GM21717 (cell line): ENCODE measurements around the gene HTT-AS.

Source experiments
- ATAC-seq: cut with Tn5 transposase; IDR thresholded peaks from one replicate; pipeline ENCODE4 v1.9.1; 2021; ENCODE audit warnings: mild to moderate bottlenecking, moderate library complexity; ENCODE audit not compliant: unreplicated experiment

The HTT-AS gene

DNA sequence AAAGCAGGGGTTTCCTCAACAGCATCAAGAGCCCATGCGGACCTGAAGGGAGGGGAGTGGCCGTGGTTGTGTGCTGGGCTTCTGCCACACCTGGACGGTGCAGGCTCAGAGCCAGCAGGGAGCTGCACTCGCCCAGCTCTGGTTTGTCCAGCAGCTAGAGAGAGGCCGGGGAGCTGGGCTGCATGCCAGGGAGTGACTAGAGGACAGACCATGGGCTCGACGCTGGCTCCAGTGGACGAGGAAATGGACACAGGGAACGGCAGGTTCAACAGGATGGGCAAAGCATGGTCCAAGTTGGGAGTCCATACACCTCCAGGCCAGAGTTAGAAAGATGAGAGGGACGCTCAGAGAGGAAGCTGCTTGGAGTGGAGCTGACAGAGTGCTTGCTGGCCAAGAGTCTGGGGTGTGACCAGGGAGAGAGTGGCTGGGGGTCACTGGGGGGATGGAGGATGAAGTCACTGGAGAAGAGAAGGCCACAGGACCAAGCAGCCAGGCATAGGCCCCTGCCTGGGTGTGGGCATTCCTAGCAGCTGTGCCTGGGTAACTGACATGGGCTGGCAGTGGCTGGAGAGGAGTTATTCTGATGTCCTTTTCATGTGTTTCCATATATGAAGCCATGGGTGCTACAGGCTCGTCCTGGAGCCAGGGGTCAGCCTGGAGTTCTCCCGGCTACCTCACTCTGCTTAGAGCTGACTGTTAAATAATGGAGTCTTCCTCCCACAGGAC is 42.8 kb downstream of the HTT-AS start:
- no peak for ATAC-seq

DNA sequence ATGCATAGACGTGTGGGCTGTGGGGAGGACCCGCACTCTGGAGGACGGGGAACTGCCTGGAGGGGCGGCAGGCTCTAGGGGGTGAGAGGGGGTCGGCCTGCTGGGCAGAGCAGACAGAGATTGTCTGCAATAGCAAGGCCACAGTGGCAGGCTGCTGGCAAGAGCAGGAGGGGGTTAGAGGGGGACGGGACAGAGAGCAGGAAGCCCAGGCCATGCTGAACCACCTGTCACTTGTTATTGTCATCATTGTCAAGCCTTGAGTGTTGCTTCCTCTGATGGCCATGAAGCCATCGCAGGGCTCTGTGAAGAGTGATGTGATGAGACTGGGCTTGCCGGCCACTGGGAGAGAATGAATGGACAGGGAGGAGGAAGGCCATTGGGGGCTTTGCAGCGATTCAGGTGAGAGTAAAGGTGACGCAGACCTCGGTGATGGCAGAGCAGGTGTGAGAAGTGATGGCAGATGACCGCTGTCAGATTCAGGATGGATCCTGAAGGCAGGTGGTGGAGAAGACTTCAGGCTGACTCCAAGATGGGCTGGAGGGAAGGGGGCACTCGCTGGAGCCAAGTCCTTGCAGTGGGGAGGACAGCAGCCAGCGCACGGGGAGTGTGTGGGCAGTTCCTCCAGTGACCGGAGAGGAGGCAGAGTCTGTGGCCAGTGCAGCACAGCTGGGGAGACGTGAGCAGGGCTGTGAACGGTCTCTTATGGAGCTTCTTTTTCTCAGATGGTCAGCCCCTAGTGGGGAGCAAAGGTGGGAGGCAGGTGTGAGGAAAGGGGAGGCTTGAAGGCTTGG is 43.6 kb downstream of the HTT-AS start:
- ATAC-seq, result no peak

DNA sequence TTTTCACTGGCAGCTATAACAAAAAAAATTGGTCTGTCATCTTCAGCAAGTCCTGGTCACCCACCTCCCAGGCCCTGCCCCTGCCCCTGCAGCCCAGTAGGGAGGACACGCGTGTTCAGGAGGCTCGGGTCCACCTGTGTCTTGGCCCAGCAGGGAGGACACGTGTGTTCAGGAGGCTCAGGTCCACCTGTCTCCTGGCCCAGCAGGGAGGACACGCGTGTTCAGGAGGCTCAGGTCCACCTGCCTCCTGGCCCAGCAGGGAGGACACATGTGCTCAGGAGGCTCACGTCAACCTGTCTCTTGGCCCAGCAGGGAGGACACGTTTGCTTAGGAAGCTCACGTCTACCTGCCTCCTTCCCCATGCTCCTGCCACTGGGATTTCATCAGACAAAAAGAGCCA is 44.9 kb downstream of the HTT-AS start:
- ATAC-seq, result no peak

DNA sequence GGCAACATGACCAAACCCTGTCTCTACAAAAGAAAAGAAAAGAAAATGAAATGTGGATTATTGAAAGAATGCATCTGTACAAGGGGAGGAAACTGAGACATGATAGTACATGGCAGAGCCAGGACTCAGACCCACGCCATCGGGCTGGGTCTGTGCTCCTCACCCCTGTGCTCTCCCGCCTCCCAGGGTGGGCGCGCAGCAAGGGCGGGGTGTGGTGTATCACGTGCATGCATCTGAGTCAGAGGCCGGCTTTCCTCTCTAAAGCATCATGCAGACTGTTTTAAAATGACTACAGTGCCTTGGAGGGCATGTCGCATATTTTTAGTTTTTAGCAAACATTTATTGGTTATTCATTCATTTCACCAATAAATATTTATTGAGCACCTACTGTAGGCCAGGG is 47.8 kb downstream of the HTT-AS start:
- no peak for ATAC-seq

DNA sequence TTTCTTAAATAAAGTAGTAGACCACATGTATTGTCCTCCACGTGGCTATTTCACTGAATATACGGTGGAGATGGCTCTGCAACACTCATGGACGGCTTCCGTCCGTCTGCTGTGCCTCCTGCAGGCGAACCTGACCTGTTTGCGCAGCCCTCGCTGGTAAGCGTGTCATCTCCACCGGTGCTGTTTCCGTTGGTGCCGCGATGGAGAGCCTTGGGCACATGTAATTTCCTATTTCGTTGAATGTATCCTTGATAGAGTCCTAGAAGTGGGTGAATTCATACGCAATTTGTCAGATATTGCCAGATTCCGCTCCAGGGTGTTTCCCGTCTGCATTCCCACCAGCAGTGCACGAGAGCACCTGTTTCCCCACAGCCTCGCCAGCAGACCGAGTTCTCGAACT is 48.5 kb downstream of the HTT-AS start:
- no peak for ATAC-seq

DNA sequence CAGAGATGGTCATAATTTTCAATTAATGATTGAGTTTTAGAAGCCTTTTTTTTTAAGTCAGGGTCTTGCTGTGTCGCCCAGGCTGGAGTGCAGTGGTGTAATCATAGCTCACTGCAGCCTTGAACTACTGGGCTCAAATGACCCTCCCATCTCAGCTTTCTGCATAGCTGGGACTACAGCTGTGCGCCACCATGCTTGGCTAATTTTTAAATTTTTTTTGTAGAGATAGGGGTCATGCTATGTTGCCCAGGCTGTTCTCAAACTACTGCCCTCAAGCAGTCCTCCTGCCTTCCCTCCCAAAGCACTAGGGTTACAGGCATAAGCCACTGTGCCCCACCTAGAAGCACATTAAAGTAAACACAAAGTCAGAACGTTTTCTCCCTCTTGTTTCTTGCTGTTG is 51.7 kb downstream of the HTT-AS start:
- ATAC-seq, result no peak

DNA sequence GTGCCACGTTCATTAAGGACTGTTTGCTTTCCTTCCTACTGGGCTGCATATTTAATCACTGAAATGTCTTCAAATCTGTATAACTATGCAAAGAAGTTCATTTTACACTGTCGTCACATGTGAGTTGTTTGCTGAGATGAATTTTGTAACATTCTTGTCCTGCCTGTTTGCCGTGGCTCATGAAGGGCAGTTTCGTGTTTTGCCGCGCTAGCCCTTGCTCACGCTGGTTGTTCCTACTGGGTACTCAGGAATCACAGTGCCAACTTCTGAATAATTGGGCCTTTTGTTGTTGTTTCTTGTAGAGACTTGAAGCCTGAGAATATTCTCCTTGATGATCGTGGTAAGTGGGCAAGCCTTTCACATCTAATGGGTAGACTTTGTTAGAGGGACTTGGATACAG is 52.2 kb downstream of the HTT-AS start:
- ATAC-seq, result no peak

DNA sequence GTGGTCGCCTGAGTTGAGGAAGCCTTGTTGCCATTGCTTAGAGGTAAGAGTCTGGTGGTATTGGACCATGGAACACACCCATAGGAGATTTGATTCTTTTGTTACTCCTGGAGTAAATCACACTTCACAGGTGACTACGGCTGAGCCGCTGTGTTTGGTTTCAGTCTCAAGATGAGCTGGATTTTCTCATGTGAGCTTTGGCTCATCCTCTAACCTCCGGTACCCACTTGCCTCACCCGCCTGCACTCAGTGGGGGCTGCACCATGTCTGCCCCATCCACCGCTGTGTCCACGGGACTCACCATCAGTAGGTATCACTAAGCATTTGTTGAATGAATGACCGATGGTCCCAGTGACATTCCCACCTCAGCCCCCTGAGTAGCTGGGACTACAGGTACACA is 52.7 kb downstream of the HTT-AS start:
- no peak for ATAC-seq

DNA sequence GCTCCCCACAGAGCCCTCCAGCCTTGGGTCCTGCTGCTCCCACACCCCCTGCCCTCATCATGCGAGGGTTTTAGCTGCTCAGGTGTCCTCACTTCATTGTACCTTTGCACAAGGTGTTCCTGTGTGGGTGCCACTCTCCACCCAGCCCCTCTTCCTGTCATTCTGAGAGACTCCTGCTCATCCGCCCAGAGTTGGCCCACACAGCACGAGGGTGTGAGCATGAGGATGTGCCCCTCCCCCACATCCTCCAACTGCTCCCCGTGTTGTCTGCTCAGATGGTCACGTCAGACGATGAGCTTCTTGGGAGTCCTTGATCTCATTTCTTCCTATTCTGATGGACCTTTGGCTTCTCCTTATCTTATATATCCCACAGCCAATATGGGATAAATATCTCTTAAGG is 53.2 kb downstream of the HTT-AS start:
- ATAC-seq, result no peak

DNA sequence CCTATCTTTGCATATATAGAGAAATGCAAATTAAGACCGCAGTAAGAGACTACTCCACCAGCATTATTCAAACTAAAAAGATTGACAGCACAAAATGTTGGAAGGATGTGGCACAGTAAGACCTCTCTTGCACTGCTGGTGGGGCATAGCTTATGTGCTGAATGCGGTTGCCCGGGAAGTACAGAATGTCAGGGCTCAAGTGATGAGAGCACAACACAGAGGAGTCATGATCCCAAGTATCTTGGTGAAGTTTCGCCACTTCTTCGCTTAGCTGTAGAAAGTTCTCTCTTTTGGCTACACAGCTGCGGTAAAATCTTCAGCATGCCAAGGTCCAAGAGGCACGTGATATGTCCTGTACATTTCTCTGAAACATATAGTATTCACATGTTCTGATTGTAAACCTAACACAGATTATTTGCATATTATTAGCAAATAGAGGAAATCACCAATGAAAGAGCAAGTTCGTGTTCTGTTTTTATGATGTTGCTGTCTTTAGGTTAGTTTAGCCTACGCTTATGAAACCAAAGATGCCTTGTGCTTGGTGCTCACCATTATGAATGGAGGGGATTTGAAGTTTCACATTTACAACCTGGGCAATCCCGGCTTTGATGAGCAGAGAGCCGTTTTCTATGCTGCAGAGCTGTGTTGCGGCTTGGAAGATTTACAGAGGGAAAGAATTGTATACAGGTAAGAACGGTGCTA is 55.0 kb downstream of the HTT-AS start:
- ATAC-seq, result no peak

DNA sequence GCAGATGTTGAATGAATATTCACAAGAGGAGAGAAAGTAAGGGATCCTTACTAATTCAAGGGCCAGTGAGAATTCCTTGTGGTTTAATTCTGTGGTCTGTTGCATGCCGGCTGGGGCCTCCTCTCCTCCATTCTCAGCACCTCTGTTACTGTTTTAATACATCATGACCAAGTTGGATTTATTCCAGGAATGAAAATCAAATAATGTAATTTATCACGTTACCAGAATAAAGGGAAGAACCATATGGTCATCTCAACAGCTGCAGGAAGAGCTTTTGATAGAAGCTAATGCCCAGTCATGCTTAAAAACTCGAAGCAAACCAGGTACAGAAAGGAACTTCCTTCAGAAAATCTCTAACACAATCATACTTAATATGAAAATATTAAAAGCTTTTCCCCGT is 56.8 kb downstream of the HTT-AS start:
- ATAC-seq, result no peak

DNA sequence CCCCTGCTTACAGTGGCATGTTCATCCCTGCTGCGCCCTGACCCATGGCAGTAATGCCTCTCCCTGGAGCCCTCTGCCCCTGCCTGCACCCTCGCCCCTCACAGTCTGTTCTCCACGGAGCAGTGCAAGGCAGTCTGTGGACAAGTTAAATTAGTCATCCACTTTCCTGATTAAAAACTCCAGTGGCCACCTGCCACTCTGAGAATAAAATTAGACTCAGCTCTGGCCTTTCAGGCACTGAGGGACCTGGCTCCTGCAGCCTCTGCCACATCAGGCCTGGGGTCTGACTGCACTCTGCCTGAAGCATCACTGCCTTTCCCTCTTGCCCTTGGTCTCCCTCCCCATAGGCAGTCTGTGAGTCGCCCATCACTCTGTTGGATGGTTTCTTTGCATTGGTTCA is 57.4 kb downstream of the HTT-AS start:
- no peak for ATAC-seq

DNA sequence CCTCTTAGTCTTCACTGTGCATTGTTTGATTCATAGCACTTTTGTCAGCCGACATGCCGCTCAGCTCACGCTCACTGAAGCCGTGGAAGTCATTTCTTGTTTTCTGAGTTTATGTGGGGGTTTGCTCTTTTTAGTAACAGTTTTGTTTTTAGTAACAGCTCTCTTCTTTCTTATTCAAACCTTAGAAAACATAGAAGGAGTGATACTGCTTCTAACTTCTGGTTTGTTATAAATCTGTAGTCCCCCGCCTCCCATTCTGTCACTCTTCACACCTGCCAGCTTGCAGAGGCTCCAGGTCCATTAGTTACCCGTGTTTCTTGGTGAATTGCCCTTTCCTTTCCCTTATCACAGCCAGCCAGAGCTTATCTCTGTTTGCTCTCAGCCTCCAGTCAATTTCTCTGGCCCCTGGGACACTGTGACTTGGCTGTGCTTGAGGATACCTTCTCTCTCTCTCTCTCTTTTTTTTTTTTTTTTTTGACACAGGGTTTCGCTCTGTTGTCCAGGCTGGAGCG is 60.4 kb downstream of the HTT-AS start:
- peak; percentile 61 for ATAC-seq
